Measurements from ENCODE around the gene KCNQ2. TPM values are rescaled to one million over a fixed set of nuclear protein-coding genes. Genes with fewer than 3 reads are reported as not detected.

Gene KCNQ2
- total RNA-seq, 1 experiment from 2014 or later: 86.5 TPM

- peak overlapping the region; percentile 94 for H3K9ac ChIP-seq (ENCODE audit: low read length)
These were observed 46.7 kb upstream of the KCNQ2 start for GRCh38 chr20:63518946-63519667.

More at GRCh38 chr20:63518946-63519667, 46.7 kb upstream of the KCNQ2 start:
- no peak for TF ChIP-seq ZNF274 (IDR thresholded peaks at IDR 0.05; ENCODE audit: low read depth, low read length)
- TF ChIP-seq CEBPB (IDR thresholded peaks at IDR 0.05; ENCODE audit: low read depth): no peak
- TF ChIP-seq JUND (IDR thresholded peaks at IDR 0.05): no peak
- TF ChIP-seq ZFX (IDR thresholded peaks at IDR 0.05): no peak
- no peak for TF ChIP-seq TCF7L2 (IDR thresholded peaks at IDR 0.05; ENCODE audit: borderline replicate concordance, extremely low read depth, insufficient read depth, insufficient read length)
- TF ChIP-seq EGR1 (IDR thresholded peaks at IDR 0.05; ENCODE audit: low read depth): no peak
- no peak for TF ChIP-seq RAD21 (IDR thresholded peaks at IDR 0.05; ENCODE audit: low read depth)
- TF ChIP-seq, protein P1, sequence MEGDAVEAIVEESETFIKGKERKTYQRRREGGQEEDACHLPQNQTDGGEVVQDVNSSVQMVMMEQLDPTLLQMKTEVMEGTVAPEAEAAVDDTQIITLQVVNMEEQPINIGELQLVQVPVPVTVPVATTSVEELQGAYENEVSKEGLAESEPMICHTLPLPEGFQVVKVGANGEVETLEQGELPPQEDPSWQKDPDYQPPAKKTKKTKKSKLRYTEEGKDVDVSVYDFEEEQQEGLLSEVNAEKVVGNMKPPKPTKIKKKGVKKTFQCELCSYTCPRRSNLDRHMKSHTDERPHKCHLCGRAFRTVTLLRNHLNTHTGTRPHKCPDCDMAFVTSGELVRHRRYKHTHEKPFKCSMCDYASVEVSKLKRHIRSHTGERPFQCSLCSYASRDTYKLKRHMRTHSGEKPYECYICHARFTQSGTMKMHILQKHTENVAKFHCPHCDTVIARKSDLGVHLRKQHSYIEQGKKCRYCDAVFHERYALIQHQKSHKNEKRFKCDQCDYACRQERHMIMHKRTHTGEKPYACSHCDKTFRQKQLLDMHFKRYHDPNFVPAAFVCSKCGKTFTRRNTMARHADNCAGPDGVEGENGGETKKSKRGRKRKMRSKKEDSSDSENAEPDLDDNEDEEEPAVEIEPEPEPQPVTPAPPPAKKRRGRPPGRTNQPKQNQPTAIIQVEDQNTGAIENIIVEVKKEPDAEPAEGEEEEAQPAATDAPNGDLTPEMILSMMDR (IDR thresholded peaks at IDR 0.05 in 2 of 3, conservative IDR thresholded peaks at IDR 0.05 in 1 of 3; ENCODE audit: borderline replicate concordance in 1 of 3, insufficient read depth in 1 of 3, low read depth in 2 of 3, low read length in 2 of 3): no peak
- TF ChIP-seq, protein P2, sequence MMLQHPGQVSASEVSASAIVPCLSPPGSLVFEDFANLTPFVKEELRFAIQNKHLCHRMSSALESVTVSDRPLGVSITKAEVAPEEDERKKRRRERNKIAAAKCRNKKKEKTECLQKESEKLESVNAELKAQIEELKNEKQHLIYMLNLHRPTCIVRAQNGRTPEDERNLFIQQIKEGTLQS (IDR thresholded peaks at IDR 0.05): no peak
- no peak for TF ChIP-seq SIN3A (IDR thresholded peaks at IDR 0.05; ENCODE audit: low read depth)
- no peak for TF ChIP-seq EZH2 (IDR thresholded peaks at IDR 0.05)
- no peak for TF ChIP-seq CBX3 (IDR thresholded peaks at IDR 0.05; ENCODE audit: low read depth)
- TF ChIP-seq SP1 (IDR thresholded peaks at IDR 0.05; ENCODE audit: low read depth): no peak
- TF ChIP-seq, protein P3, sequence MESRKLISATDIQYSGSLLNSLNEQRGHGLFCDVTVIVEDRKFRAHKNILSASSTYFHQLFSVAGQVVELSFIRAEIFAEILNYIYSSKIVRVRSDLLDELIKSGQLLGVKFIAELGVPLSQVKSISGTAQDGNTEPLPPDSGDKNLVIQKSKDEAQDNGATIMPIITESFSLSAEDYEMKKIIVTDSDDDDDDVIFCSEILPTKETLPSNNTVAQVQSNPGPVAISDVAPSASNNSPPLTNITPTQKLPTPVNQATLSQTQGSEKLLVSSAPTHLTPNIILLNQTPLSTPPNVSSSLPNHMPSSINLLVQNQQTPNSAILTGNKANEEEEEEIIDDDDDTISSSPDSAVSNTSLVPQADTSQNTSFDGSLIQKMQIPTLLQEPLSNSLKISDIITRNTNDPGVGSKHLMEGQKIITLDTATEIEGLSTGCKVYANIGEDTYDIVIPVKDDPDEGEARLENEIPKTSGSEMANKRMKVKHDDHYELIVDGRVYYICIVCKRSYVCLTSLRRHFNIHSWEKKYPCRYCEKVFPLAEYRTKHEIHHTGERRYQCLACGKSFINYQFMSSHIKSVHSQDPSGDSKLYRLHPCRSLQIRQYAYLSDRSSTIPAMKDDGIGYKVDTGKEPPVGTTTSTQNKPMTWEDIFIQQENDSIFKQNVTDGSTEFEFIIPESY (IDR thresholded peaks at IDR 0.05; ENCODE audit: extremely low read depth, insufficient replicate concordance, low read length): no peak
- TF ChIP-seq ELF1 (IDR thresholded peaks at IDR 0.05; ENCODE audit: borderline replicate concordance, low read depth): no peak
- no peak for TF ChIP-seq REST (IDR thresholded peaks at IDR 0.05; ENCODE audit: low read depth)
- RAD21 ChIA-PET (ENCODE audit: low non-redundant PET in 1 of 2, low total read pairs in 2 of 2, uncharacterized antibody in 2 of 2, unreplicated experiment in 2 of 2): no interaction called here
- peaks cover 5 to 34% of the 10 kb centered on the region in 2 experiments; a peak in 3 of 4 replicates for H3K4me1 ChIP-seq (ENCODE audit: control insufficient read depth in 1 of 2, insufficient read depth in 2 of 2, low read length in 2 of 2)
- H4K20me1 ChIP-seq (ENCODE audit: insufficient read depth): no peaks in the 10 kb centered on the region
- intact Hi-C loops (cut with micrococcal nuclease): no loop called here
- DNase-seq (ENCODE audit: low read depth, low spot score) (no peak), ATAC-seq (no peak)
- peaks cover 21% of the 10 kb centered on the region for H3K79me2 ChIP-seq (ENCODE audit: insufficient read depth, low read length)
- H3K4me2 ChIP-seq (ENCODE audit: low read length): peak overlapping the region; percentile 93
- POLR2A ChIA-PET: no interaction called here
- H3K36me3 ChIP-seq (ENCODE audit: control insufficient read depth in 1 of 2, insufficient read depth in 2 of 2, low read length in 2 of 2): peaks cover 6 to 24% of the 10 kb centered on the region in 2 experiments
- H3K4me3 ChIP-seq (replicated peaks in 1 of 2; ENCODE audit: low read depth in 1 of 2, low read length in 2 of 2): peak overlapping the region; percentile 89 to 97
- BruUV-seq (replicated peaks): no TSS peak
- H3K27ac ChIP-seq (ENCODE audit: low read depth, low read length): peak overlapping the region; percentile 98
- H3K9me3 ChIP-seq (ENCODE audit: control insufficient read depth in 1 of 2, insufficient read depth in 1 of 2, low read depth in 1 of 2, low read length in 2 of 2): peaks cover 5 to 7% of the 10 kb centered on the region in 2 experiments; a peak in 2 of 4 replicates
- no peaks in the 10 kb centered on the region for H3K9me2 ChIP-seq (ENCODE audit: insufficient read depth)
- no peaks in the 10 kb centered on the region for H3K27me3 ChIP-seq (ENCODE audit: insufficient read depth, low read length)
- no peak overlapping the region for H2AFZ ChIP-seq (ENCODE audit: low read depth, low read length, poor library complexity, severe bottlenecking)
- CTCF ChIA-PET: interaction anchor here (1.9 kb wide), 1 partner anchor 455 kb away, joined by 5 read pairs; no protein-coding TSS in a partner anchor

Data from HCT116 (cell line).